Measurements from ENCODE around the gene TMEM187. TPM values are rescaled to one million over a fixed set of nuclear protein-coding genes. Genes with fewer than 3 reads are reported as not detected.

The TMEM187 gene
- total and polyA plus RNA-seq, 2 of the 4 experiments (the other 2 are of a cell fraction): 3.4 to 6.2 TPM

- H2BK120ac ChIP-seq (ENCODE audit: low read depth, low read length): no peak overlapping the region
- H4K8ac ChIP-seq (ENCODE audit: low read depth in 2 of 2, low read length in 2 of 2): no peak overlapping the region
- no peak overlapping the region for H3K18ac ChIP-seq (ENCODE audit: low read depth, low read length)
- H2AK5ac ChIP-seq (ENCODE audit: low read depth, low read length): no peak overlapping the region
- intact Hi-C loops (cut with micrococcal nuclease): no loop called here
- no TSS peak for BruUV-seq (replicated peaks)
- peak overlapping the region; percentile 100; the same call in 1 of the 2 replicates for H3K27ac ChIP-seq (ENCODE audit: insufficient read depth, low read length)
- no peak overlapping the region for H4K91ac ChIP-seq (ENCODE audit: insufficient read depth, low read depth, low read length)
- H2BK5ac ChIP-seq (ENCODE audit: low read depth, low read length, poor library complexity, severe bottlenecking): no peak overlapping the region
- TF ChIP-seq MAFK (IDR thresholded peaks at IDR 0.05; ENCODE audit: low read depth, low read length): no peak
- TF ChIP-seq MXI1 (IDR thresholded peaks at IDR 0.05; ENCODE audit: borderline replicate concordance, low read depth, low read length): no peak
- no peak for TF ChIP-seq NFE2L2 (IDR thresholded peaks at IDR 0.05; ENCODE audit: low read depth, low read length)
- no peak for TF ChIP-seq CTCF (conservative IDR thresholded peaks at IDR 0.05; ENCODE audit: low read depth, low read length)
- no peak for TF ChIP-seq MAZ (IDR thresholded peaks at IDR 0.05; ENCODE audit: borderline replicate concordance, low read depth, low read length)
- no peak for TF ChIP-seq RCOR1 (IDR thresholded peaks at IDR 0.05; ENCODE audit: insufficient replicate concordance, low read length)
- TF ChIP-seq CEBPB (IDR thresholded peaks at IDR 0.05; ENCODE audit: low read depth, low read length): no peak
- TF ChIP-seq, protein P1, sequence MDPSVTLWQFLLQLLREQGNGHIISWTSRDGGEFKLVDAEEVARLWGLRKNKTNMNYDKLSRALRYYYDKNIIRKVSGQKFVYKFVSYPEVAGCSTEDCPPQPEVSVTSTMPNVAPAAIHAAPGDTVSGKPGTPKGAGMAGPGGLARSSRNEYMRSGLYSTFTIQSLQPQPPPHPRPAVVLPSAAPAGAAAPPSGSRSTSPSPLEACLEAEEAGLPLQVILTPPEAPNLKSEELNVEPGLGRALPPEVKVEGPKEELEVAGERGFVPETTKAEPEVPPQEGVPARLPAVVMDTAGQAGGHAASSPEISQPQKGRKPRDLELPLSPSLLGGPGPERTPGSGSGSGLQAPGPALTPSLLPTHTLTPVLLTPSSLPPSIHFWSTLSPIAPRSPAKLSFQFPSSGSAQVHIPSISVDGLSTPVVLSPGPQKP (IDR thresholded peaks at IDR 0.05; ENCODE audit: borderline replicate concordance, low read depth, low read length): no peak
- TF ChIP-seq POLR2A (IDR thresholded peaks at IDR 0.05; ENCODE audit: low read depth, low read length): no peak
- TF ChIP-seq, protein P2, sequence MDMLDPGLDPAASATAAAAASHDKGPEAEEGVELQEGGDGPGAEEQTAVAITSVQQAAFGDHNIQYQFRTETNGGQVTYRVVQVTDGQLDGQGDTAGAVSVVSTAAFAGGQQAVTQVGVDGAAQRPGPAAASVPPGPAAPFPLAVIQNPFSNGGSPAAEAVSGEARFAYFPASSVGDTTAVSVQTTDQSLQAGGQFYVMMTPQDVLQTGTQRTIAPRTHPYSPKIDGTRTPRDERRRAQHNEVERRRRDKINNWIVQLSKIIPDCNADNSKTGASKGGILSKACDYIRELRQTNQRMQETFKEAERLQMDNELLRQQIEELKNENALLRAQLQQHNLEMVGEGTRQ (IDR thresholded peaks at IDR 0.05; ENCODE audit: low read depth, low read length): no peak
- TF ChIP-seq BHLHE40 (IDR thresholded peaks at IDR 0.05; ENCODE audit: low read depth, low read length): no peak
- TF ChIP-seq RFX5 (IDR thresholded peaks at IDR 0.05; ENCODE audit: low read depth, low read length): no peak
- no peak for TF ChIP-seq SMC3 (IDR thresholded peaks at IDR 0.05; ENCODE audit: low read depth, low read length)
- no peak for TF ChIP-seq CHD1 (IDR thresholded peaks at IDR 0.05; ENCODE audit: low read depth, low read length)
- no peak for TF ChIP-seq RAD21 (IDR thresholded peaks at IDR 0.05; ENCODE audit: low read length)
- no peak for TF ChIP-seq FOS (IDR thresholded peaks at IDR 0.05; ENCODE audit: low read depth, low read length)
- in situ Hi-C loops (cut with MboI; ENCODE audit: low sequenced_read_pairs): loop anchor here (10.0 kb wide), 1 partner anchor 204 kb away; the partner anchor contains the start of gene PLXNB3
- ATAC-seq (ENCODE audit: low read depth) (no peak), DNase-seq (no peak)
- no peak overlapping the region for H2BK20ac ChIP-seq (ENCODE audit: low read depth, low read length)
- no peak overlapping the region for H3K56ac ChIP-seq (ENCODE audit: extremely low read depth, insufficient read depth, low read length)
- no peak overlapping the region for H3K14ac ChIP-seq (replicated peaks; ENCODE audit: low read depth, low read length)
- H2BK15ac ChIP-seq (ENCODE audit: low read depth, low read length): no peak overlapping the region
- 50% methylated on average over 2 of the region's 12 CpGs; no CpG with 5 or more reads in 1 of the 2 experiments for WGBS, 2 experiments (ENCODE audit: extremely low coverage in 2 of 2, insufficient read length in 1 of 2)
- H3K9ac ChIP-seq (ENCODE audit: low read depth, low read length): peak overlapping the region; percentile 93
- no peak overlapping the region for H4K5ac ChIP-seq (ENCODE audit: low read depth, low read length)
- peak overlapping the region; percentile 96; the same call in 1 of the 2 replicates for H3K4me3 ChIP-seq (ENCODE audit: insufficient read depth, low read depth, low read length)
- H4K20me1 ChIP-seq (ENCODE audit: insufficient read depth, low read length): peaks cover 68% of the 10 kb centered on the region
- dilution Hi-C loops (cut with HindIII; ENCODE audit: low sequenced_read_pairs, unreplicated experiment): no loop called here
- peaks cover 20% of the 10 kb centered on the region for H3K4me1 ChIP-seq (ENCODE audit: control insufficient read depth, insufficient read depth, low read length)
- H3K9me1 ChIP-seq (ENCODE audit: insufficient read depth, low read length): peaks cover 11% of the 10 kb centered on the region; the same call in 1 of the 2 replicates
- ChIA-PET CTCF (no interaction called here), POLR2A (ENCODE audit: unreplicated experiment) (no interaction called here)
- H3K23ac ChIP-seq (ENCODE audit: low read depth, low read length): peak overlapping the region; percentile 65; the same call in 1 of the 2 replicates
- no peak overlapping the region for H2AFZ ChIP-seq (replicated peaks; ENCODE audit: low read length, poor library complexity)
- peaks cover 3 to 21% of the 10 kb centered on the region in 2 experiments; a peak in 2 of 4 replicates for H3K79me1 ChIP-seq (ENCODE audit: low read depth in 1 of 2, low read length in 2 of 2)
- peak overlapping the region; percentile 57 for H2AK9ac ChIP-seq (replicated peaks; ENCODE audit: low read depth, low read length, poor library complexity)
- no peaks in the 10 kb centered on the region for H3K27me3 ChIP-seq (ENCODE audit: control insufficient read depth, insufficient read depth, low read length)
- peak overlapping the region; percentile 81 for H3K4me2 ChIP-seq (ENCODE audit: low read depth, low read length)
- H3K36me3 ChIP-seq (ENCODE audit: control insufficient read depth, insufficient read depth, low read length): peaks cover 4% of the 10 kb centered on the region; the same call in 1 of the 2 replicates
- H3K4ac ChIP-seq (ENCODE audit: low read depth, low read length): no peak overlapping the region; the same call in 1 of the 2 replicates
- no peaks in the 10 kb centered on the region for H3K9me3 ChIP-seq (ENCODE audit: control insufficient read depth, insufficient read depth, low read length)
These were observed 3.8 kb upstream of the TMEM187 start for GRCh38 chrX:153968754-153969124.

Data from IMR-90 (cell line).